Heart left ventricle (tissue), 13 donors: ENCODE measurements around the gene RALB.

Source experiments
- CTCF ChIP-seq, 12 donors: fragments of 200-600 bp; sonication (generic) in 4 of 12; IDR thresholded peaks; one replicate each; pipeline versions ENCODE4 v1.5.0 to v1.8.0; 2018 to 2022; ENCODE audit warnings: antibody characterized with exemption in 12 of 12, mild to moderate bottlenecking in 5 of 12
- POLR2A ChIP-seq, 2 donors: fragments of 450-650 bp; IDR thresholded peaks; one replicate each; pipeline ENCODE4 v1.6.1; 2017; ENCODE audit warnings: antibody characterized with exemption in 2 of 2, mild to moderate bottlenecking in 2 of 2, moderate library complexity in 2 of 2
- donor health status: ischemic (EF 13 %, LVEDD 7.1; RV severe dilation, severe dysfunction).
- donor health status: DM: no; HTN: yes; CAD: no.
- donor health status: DM: no; HTN: no; CAD: no.
- donor health status: ischemic (EF 25% LVEDD 6.9; RV normal size, moderate dysfunction).
- donor health status: ischemic (EF 25% LVEDD 5.7; RV mildly dilated, moderate dysfunction).
- donor health status: ischemic (EF 35%, LVEDD 5.7; RV mildly dilated, moderate dysfunction).
- donor health status: nonischemic (EF 11% LVEDD 7.7; RV severe dilation, severe dysfunction).
- donor health status: DM: yes; HTN: yes; CAD: no.
- donor health status: PGD.
- donor health status: ischemic (EF 29% LVEDD 5.4; RV normal size, mild dysfunction).
- donor health status: nonischemic (EF 23%, LVEDD 6.1; RV moderate dilation, normal function).

DNA sequence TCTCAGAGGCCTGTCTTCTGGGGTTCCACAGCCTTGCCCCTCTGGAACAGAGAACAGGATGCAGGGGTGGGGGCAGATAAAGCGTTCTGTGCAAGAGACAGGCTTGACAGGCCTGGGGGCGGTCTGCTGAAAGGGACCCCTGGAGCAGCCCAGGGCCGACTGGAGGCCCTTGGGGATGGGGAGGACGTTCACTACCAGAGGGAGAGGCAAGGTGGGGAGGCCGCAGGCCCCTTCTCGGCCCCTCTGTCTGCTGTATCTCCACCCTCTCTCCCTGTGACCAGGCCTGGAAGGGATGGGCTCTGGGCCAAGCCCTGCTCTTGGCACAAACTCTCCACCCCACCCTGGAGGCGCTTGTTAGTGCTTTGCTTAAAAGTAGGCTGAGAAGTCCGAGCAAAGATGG, 66.0 kb downstream of the RALB start:
- TF ChIP-seq POLR2A (IDR thresholded peaks at IDR 0.05) (no peak), CTCF (IDR thresholded peaks at IDR 0.05) (no peak)
